Hepatocyte (in vitro differentiated cells): ENCODE results near the gene RNF166. TPM values are rescaled to one million over a fixed set of nuclear protein-coding genes. Genes with fewer than 3 reads are reported as not detected.
A peak's percentile ranks its signal among the peaks of the same experiment; 100 is the strongest.

Experiments
- DNase-seq: peaks from one replicate; pipeline ENCODE4 v3.0.0-alpha.2; 2016; ENCODE audit warnings: low spot score
- H2AFZ ChIP-seq: fragments of 200-600 bp; sonication (generic); 2 replicates; pipeline ENCODE4 v1.6.0; 2016; ENCODE audit warnings: antibody characterized with exemption, mild to moderate bottlenecking
- H3K27ac ChIP-seq: fragments of 200-600 bp; sonication (generic); 2 replicates; pipeline ENCODE4 v1.5.1; 2016; ENCODE audit warnings: mild to moderate bottlenecking
- H3K27me3 ChIP-seq: fragments of 200-600 bp; sonication (generic); 2 replicates; pipeline ENCODE4 v1.6.1; 2016
- H3K36me3 ChIP-seq: fragments of 200-600 bp; sonication (generic); replicated peaks from 2 replicates; pipeline ENCODE4 v1.5.1; 2016; ENCODE audit warnings: low read depth; ENCODE audit not compliant: insufficient read depth
- H3K4me1 ChIP-seq: fragments of 200-600 bp; sonication (generic); 2 replicates; pipeline ENCODE4 v1.5.1; 2016; ENCODE audit warnings: mild to moderate bottlenecking, moderate library complexity; ENCODE audit not compliant: insufficient read depth
- H3K4me2 ChIP-seq: fragments of 200-600 bp; sonication (generic); 2 replicates; pipeline ENCODE4 v1.6.0; 2016
- H3K4me3 ChIP-seq: fragments of 200-600 bp; sonication (generic); 2 replicates; pipeline ENCODE4 v1.5.1; 2016; ENCODE audit warnings: mild to moderate bottlenecking
- H3K79me2 ChIP-seq: fragments of 200-600 bp; sonication (generic); 2 replicates; pipeline ENCODE4 v1.6.0; 2017; ENCODE audit warnings: mild to moderate bottlenecking
- H3K9me2 ChIP-seq: fragments of 200-600 bp; sonication (generic); replicated peaks from 2 replicates; pipeline ENCODE4 v1.6.0; 2017; ENCODE audit warnings: mild to moderate bottlenecking; ENCODE audit not compliant: insufficient read depth
- H3K9me3 ChIP-seq: fragments of 200-600 bp; sonication (generic); 2 replicates; pipeline ENCODE4 v1.5.1; 2016; ENCODE audit warnings: low read depth, mild to moderate bottlenecking
- H4K20me1 ChIP-seq: fragments of 200-600 bp; sonication (generic); 2 replicates; pipeline ENCODE4 v1.6.0; 2016; ENCODE audit warnings: mild to moderate bottlenecking; ENCODE audit not compliant: insufficient read depth, poor library complexity, severe bottlenecking
- EZH2 ChIP-seq: fragments of 200-600 bp; sonication (generic); IDR thresholded peaks from 2 replicates; pipeline ENCODE4 v1.6.1; 2016; ENCODE audit warnings: antibody characterized with exemption, mild to moderate bottlenecking, borderline replicate concordance
- EZH2phosphoT487 ChIP-seq: fragments of 200-600 bp; sonication (generic); IDR thresholded peaks from one replicate; pipeline ENCODE4 v1.6.1; 2018; ENCODE audit warnings: antibody characterized with exemption, mild to moderate bottlenecking, low read depth, moderate library complexity; ENCODE audit not compliant: unreplicated experiment, severe bottlenecking
- WGBS: methylation state at CpG from one replicate; pipeline ENCODE4 v1.1.6; 2016; ENCODE audit warnings: low lambda C conversion rate; ENCODE audit errors: missing lambda C conversion rate; 5-methylcytosine and 5-hydroxymethylcytosine counted together
- polyA plus RNA-seq: library from polyadenylated mRNA; unstranded; fragments of >200 nt; fragmentation: Nextera tagmentation; extraction: Ambion mirVana; gene quantifications from 2 replicates; pipeline ENCODE4 v1.2.1, GENCODE V29; 2016
- total RNA-seq: library from RNA; depleted of rRNA; stranded (reverse); fragments of >200 nt; gene quantifications from 2 replicates; pipeline ENCODE4 v1.2.3, GENCODE V29; 2014
- TF ChIP-seq, protein P1 (sequence below): fragments of 200-600 bp; sonication (generic); IDR thresholded peaks from 2 replicates; pipeline ENCODE4 v1.5.1; 2016; ENCODE audit warnings: antibody characterized with exemption, mild to moderate bottlenecking; ENCODE audit not compliant: poor library complexity

RNF166 gene
- total and polyA plus RNA-seq, 2 experiments from 2014 or later: 10.1 to 16.8 TPM

DNA sequence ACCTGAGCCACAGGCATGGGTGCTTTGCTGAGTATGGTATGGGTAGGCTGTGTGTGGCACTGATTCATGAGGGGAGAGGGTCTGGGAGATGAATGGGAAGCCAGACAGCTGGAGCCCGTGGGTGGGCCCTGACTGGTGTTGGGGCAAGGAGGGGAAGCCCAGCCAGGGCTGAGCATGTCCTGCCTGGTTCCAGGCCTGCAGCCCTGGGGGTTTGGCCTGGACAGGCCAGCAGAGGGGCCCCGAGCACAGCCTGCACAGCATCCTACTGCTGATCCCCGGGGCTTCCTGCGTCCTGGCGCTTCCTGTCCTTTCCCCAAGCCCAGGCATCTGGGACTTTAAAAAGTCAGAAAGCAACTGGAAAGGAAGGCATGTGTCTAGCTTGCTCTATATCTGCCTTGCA is 38.7 kb downstream of the RNF166 start:
- H3K4me2 ChIP-seq: no peak overlapping the region
- TF ChIP-seq EZH2phosphoT487: no peak
- TF ChIP-seq, protein P1, sequence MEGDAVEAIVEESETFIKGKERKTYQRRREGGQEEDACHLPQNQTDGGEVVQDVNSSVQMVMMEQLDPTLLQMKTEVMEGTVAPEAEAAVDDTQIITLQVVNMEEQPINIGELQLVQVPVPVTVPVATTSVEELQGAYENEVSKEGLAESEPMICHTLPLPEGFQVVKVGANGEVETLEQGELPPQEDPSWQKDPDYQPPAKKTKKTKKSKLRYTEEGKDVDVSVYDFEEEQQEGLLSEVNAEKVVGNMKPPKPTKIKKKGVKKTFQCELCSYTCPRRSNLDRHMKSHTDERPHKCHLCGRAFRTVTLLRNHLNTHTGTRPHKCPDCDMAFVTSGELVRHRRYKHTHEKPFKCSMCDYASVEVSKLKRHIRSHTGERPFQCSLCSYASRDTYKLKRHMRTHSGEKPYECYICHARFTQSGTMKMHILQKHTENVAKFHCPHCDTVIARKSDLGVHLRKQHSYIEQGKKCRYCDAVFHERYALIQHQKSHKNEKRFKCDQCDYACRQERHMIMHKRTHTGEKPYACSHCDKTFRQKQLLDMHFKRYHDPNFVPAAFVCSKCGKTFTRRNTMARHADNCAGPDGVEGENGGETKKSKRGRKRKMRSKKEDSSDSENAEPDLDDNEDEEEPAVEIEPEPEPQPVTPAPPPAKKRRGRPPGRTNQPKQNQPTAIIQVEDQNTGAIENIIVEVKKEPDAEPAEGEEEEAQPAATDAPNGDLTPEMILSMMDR: no peak
- TF ChIP-seq EZH2: no peak
- 50% methylated on average over 5 of the region's 5 CpGs for WGBS
- H4K20me1 ChIP-seq: peaks cover under 1% of the 10 kb centered on the region
- no peaks in the 10 kb centered on the region for H3K27me3 ChIP-seq
- no peak overlapping the region for H3K27ac ChIP-seq
- H3K79me2 ChIP-seq: peaks cover 23% of the 10 kb centered on the region
- no peak overlapping the region for H3K4me3 ChIP-seq
- H3K9me2 ChIP-seq: no peaks in the 10 kb centered on the region
- no peak overlapping the region for H2AFZ ChIP-seq
- H3K36me3 ChIP-seq: no peaks in the 10 kb centered on the region
- H3K9me3 ChIP-seq: no peaks in the 10 kb centered on the region
- H3K4me1 ChIP-seq: peaks cover 2% of the 10 kb centered on the region
- no peak for DNase-seq

DNA sequence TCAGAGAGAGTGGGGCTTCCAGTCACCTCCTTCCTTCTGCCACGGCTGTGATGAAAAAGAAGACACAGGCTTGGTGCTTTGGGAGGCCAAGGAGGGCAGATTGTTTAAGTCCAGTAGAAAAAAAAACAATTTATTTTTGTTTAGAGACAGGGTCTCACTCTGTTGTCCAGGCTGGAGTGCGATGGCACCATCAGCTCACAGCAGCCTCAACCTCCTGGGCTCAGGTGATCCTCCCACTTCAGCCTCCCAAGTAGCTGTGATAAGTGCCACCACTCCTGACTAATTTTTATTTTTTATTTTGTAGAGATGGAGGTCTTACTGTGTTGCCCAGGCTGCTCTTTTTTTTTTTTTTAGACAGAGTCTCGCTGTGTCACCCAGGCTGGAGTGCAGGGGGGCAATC is 40.6 kb downstream of the RNF166 start:
- Histone ChIP-seq H3K4me2 (no peak overlapping the region), H3K9me3 (no peaks in the 10 kb centered on the region), H4K20me1 (peaks cover 15% of the 10 kb centered on the region), H2AFZ (no peak overlapping the region), H3K36me3 (no peaks in the 10 kb centered on the region), H3K27me3 (no peaks in the 10 kb centered on the region), H3K9me2 (no peaks in the 10 kb centered on the region), H3K27ac (no peak overlapping the region), H3K4me1 (peaks cover 14% of the 10 kb centered on the region), H3K4me3 (no peak overlapping the region), H3K79me2 (peaks cover 42% of the 10 kb centered on the region)
- WGBS: 90% methylated on average over 3 of the region's 3 CpGs
- DNase-seq: no peak
- no peak for TF ChIP-seq EZH2

DNA sequence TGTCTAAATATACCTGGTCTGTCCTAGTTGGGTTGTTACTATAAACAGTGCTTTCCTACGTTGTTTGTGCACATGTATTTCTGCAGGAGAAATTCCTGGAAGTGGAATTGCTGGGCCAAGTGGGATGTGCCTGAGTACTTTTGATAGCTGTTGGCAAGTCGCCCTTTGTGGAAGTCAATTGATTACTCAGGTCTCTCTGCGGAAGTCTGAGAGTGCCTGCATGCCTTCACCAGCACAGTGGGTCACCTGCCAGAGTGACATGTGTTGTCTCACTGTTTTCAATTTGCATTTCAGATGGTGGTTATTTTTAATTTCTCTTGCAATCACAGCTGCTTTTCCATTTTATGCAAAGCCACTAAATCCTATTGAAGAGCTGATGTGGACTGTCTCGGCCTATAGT is 41.1 kb downstream of the RNF166 start:
- Histone ChIP-seq H3K79me2 (peaks cover 46% of the 10 kb centered on the region), H3K4me1 (peaks cover 18% of the 10 kb centered on the region)

DNA sequence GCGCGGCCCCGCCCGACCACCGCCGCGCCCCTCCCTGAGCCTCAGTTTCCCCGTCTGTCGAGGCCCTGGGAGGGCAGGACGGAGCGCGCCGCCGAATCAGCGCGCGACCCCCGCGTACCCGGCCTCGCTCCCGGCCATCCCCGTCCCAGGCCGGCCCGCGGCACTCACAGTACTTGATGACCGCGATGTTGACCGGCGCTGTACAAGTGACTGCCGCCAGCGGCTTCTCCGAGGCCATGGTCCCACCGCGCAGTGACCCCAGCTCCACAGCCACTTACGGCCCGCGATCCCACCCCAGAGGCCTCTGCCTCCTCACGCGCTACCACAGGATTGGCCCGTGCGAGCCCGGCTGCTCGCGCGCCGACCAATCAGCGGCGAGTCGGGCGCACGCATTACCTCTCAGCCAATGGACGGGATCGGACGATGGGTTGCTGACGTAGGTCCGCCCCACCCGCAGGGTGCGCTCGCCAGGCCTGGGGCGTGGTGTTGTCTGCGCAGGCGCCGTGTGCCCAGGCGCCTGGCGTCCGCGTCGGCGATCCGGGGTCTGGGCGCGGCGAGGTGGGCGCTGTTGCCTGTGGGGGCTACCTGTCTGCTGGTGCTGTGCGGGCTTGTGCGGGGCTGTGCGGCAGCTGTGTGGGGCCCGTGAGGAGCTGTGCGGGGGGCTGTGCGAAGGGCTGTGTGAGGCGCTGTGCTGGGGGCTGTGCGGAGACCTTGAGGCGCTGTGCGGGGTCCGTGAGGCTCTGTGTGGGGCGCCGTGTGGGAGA is 43.2 kb downstream of the RNF166 start, which contains the start of gene MVD:
Gene MVD, minus strand, starts transcription at position 249 of the 764 bp plus-strand sequence. Its CDS starts 11 bp downstream, at position 238.
- DNase-seq: peak; percentile 99
- no peaks in the 10 kb centered on the region for H3K9me2 ChIP-seq
- H3K9me3 ChIP-seq: no peaks in the 10 kb centered on the region
- no peak for TF ChIP-seq EZH2phosphoT487
- TF ChIP-seq, protein P1: peak; percentile 20
- TF ChIP-seq EZH2: no peak
- no peaks in the 10 kb centered on the region for H3K27me3 ChIP-seq
- H3K27ac ChIP-seq: peak within 1 kb of the TSS; percentile 84
- H3K79me2 ChIP-seq: peaks cover 59% of the 10 kb centered on the region
- peak within 1 kb of the TSS; percentile 60 for H3K4me3 ChIP-seq
- H2AFZ ChIP-seq: peak within 1 kb of the TSS; percentile 53
- WGBS: 1% methylated on average over 63 of the region's 88 CpGs
- peak within 1 kb of the TSS; percentile 100 for H3K4me2 ChIP-seq
- peaks cover 20% of the 10 kb centered on the region for H3K4me1 ChIP-seq
- H3K36me3 ChIP-seq: no peaks in the 10 kb centered on the region
- peaks cover 33% of the 10 kb centered on the region for H4K20me1 ChIP-seq

More for the DNA sequence above, 41.1 kb downstream of the RNF166 start:
- DNase-seq: no peak
- Histone ChIP-seq H3K4me3 (no peak overlapping the region), H3K4me2 (no peak overlapping the region), H3K36me3 (no peaks in the 10 kb centered on the region), H3K27ac (no peak overlapping the region), H3K9me2 (no peaks in the 10 kb centered on the region), H3K27me3 (no peaks in the 10 kb centered on the region), H2AFZ (no peak overlapping the region), H3K9me3 (no peaks in the 10 kb centered on the region), H4K20me1 (peaks cover 20% of the 10 kb centered on the region)
- WGBS: 81% methylated on average over 4 of the region's 4 CpGs
- TF ChIP-seq EZH2 (no peak), EZH2phosphoT487 (no peak)
- TF ChIP-seq, protein P1: no peak
